ENCODE data around the gene GNB3.
"Not testable (repeated sequence)": the region's sequence is repeated elsewhere in the genome, so short reads cannot be mapped to it uniquely, and the experiment has no call there.

GNB3 gene

DNA sequence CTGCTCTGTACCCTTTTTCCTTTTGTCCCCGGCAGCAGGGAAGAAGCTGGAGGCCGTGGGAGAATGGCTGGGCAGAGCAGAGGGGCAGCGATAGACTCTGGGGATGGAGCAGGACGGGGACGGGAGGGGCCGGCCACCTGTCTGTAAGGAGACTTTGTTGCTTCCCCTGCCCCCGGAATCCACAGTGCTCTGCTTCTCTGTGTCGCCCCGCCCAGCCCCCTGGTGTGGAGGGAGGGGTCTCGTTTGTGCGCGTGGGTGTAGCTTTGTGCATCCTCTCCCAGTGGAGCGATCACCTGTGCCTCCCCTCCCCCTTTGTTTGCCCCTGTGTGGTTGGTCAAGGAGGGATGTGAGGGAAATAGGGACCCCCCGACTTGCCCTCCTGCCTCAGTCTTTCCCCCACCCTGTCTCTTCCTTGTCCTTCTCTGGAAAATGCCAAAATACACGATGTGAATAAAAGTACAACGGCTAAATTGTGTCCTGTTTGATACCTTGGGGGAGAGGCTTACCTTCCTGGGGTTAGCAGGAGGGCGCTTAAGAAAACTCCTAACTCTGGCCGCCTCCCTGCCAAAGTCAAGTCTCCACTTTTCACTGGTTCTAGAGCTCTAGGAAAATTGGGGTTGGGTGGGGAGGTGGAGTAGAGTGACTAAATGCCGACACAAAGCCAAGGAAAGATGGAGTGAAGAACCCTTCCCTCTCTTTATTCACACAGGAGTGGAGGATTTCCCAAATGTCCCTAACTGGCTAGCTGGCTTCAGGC lies 25.6 kb downstream of the GNB3 start:
- peak; percentile 4 for DNase-seq (ENCODE audit: low read depth)
- H3K4me3 ChIP-seq (ENCODE audit: low read depth, low read length): peak overlapping the region; percentile 91
- TF ChIP-seq, protein P1, sequence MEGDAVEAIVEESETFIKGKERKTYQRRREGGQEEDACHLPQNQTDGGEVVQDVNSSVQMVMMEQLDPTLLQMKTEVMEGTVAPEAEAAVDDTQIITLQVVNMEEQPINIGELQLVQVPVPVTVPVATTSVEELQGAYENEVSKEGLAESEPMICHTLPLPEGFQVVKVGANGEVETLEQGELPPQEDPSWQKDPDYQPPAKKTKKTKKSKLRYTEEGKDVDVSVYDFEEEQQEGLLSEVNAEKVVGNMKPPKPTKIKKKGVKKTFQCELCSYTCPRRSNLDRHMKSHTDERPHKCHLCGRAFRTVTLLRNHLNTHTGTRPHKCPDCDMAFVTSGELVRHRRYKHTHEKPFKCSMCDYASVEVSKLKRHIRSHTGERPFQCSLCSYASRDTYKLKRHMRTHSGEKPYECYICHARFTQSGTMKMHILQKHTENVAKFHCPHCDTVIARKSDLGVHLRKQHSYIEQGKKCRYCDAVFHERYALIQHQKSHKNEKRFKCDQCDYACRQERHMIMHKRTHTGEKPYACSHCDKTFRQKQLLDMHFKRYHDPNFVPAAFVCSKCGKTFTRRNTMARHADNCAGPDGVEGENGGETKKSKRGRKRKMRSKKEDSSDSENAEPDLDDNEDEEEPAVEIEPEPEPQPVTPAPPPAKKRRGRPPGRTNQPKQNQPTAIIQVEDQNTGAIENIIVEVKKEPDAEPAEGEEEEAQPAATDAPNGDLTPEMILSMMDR (conservative IDR thresholded peaks at IDR 0.05; ENCODE audit: low read depth, low read length): no peak

DNA sequence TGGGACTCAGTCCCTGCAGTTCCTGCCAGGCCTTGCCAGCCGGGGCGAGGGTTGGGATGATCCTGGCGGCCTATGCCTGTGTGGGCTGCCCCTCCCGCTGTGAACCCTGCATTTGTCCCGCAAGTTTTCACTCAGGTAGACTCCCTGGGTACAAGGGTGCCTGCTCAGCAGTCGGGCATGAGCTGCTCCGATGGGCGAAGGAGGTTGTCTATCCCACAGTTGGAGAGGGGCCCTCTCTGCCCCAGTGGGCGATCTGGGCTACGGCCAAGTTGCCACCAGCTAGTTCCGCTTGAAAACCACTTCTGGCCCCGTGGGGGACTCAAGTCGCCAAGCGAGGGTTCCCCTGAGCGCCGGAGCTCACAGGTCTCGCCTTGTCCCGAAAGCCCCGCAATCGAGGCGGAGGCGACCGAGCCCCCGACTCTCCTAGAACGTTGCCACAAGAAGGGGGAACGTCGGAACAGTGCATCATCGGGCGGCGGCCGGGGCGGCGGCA lies 26.2 kb downstream of the GNB3 start:
- DNase-seq (ENCODE audit: low read depth): no peak
- peak overlapping the region; percentile 91 for H3K4me3 ChIP-seq (ENCODE audit: low read depth, low read length)
- TF ChIP-seq, protein P1 (conservative IDR thresholded peaks at IDR 0.05; ENCODE audit: low read depth, low read length): no peak

DNA sequence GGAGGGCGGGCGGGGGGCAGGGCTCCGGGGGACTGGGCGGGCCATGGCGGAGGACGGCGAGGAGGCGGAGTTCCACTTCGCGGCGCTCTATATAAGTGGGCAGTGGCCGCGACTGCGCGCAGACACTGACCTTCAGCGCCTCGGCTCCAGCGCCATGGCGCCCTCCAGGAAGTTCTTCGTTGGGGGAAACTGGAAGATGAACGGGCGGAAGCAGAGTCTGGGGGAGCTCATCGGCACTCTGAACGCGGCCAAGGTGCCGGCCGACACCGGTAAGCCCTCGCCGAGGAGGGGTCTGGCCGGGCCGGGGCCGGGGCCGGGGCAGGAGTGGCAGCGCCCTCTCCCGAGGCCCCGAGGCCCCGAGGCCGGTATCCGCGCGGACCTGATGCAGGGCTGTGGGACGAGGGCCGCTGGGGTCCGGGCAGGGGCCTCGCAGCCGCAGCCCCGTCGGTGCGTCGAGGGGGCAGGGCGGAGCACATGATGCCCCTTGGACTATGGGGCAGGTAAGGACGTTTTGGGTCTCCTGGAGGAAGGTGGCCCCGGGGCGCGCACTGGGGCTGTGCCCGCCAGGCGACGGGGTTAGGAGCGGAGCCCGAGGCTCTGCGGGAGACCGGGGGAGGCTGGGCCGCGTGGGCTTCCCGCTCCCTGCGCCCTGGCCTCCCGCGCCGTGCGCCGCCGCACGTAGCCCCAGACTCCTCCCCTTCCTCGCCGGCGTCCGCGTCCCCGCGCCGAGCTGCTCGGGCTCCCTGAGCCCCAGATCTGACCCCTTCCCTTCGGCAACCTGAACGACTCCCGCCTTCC lies 26.9 kb downstream of the GNB3 start, which contains the start of gene TPI1:
TSS of gene TPI1 (plus strand) at position 119 of the 798 bp plus-strand sequence. CDS start at position 155, 36 bp downstream.
- H3K4me3 ChIP-seq (ENCODE audit: low read depth, low read length): peak within 1 kb of the TSS; percentile 91
- peak; percentile 84 for DNase-seq (ENCODE audit: low read depth)
- TF ChIP-seq, protein P1 (conservative IDR thresholded peaks at IDR 0.05; ENCODE audit: low read depth, low read length): no peak

DNA sequence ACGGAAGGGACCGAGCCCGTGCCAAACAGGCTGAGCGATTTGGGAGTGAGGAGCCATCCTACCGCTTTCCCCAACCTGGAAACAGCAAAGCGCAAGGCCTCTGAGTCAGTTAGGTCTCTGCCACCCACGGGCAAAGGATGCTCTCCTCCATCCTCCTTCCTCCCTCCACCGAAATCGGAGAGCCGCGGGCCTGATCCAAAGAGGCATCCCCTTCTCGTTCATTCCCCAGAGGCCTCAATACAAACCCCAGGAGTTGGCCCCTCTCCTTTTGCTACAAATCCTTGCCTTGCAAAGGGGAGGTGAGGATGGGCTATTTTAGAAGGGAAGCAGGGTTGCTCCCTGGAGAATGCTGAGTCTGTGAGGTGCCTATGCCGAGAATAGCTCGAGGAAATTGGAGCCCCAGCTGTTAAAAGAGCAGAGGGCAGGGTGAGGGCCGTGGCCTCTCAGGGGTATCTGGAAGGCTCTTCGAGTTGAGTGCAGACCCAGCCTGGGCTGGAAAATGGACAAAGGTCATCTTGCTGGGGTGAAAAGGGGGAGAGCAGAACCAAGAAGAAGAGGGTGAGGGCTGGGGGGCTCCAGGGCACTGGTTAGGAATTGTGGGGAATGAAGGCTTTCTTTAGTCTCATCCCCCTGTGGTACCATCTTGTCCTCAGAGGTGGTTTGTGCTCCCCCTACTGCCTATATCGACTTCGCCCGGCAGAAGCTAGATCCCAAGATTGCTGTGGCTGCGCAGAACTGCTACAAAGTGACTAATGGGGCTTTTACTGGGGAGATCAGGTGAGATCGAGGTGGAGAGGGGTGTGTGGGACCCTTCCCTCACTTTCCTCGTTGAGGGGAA lies 27.7 kb downstream of the GNB3 start:
- peak overlapping the region; percentile 91 for H3K4me3 ChIP-seq (ENCODE audit: low read depth, low read length)
- DNase-seq (ENCODE audit: low read depth): peak; percentile 38
- TF ChIP-seq, protein P1 (conservative IDR thresholded peaks at IDR 0.05; ENCODE audit: low read depth, low read length): peak; percentile 47

DNA sequence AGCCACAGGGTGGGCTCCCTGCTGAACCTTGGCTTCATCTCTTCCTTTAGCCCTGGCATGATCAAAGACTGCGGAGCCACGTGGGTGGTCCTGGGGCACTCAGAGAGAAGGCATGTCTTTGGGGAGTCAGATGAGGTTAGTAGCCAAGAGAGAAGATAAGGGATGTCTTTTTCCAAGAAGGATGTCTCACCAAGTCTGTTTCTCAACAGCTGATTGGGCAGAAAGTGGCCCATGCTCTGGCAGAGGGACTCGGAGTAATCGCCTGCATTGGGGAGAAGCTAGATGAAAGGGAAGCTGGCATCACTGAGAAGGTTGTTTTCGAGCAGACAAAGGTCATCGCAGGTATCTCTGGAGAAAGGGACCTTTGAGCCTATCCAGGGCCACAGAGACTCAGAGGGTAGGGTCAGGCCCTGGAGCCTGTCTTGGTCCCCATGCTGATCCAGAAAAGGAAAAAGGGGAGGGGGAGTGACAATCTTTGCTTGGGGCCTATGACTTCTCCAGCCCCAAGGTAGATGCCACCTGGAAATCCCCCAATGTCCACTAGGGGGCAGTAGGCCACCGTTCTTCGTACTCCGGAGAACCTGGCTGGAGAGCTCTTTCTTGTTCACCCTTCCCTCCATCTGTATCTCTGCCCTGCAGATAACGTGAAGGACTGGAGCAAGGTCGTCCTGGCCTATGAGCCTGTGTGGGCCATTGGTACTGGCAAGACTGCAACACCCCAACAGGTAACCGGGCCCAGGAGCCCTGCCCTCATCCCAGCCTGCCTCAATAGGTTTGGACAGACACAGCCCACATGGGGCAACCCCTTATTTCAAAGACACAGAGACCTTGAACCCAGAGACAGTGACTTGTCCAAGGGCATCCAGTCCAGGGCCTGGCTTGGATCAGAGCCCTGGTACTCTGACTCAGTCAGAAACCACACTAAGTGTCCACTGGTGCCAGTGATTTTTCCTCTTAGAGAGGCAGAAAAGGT lies 28.6 kb downstream of the GNB3 start:
- DNase-seq (ENCODE audit: low read depth): peak; percentile 81
- TF ChIP-seq, protein P1 (conservative IDR thresholded peaks at IDR 0.05; ENCODE audit: low read depth, low read length): peak; percentile 90
- peak overlapping the region; percentile 91 for H3K4me3 ChIP-seq (ENCODE audit: low read depth, low read length)

DNA sequence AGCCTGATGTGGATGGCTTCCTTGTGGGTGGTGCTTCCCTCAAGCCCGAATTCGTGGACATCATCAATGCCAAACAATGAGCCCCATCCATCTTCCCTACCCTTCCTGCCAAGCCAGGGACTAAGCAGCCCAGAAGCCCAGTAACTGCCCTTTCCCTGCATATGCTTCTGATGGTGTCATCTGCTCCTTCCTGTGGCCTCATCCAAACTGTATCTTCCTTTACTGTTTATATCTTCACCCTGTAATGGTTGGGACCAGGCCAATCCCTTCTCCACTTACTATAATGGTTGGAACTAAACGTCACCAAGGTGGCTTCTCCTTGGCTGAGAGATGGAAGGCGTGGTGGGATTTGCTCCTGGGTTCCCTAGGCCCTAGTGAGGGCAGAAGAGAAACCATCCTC lies 29.6 kb downstream of the GNB3 start:
- not testable (repeated sequence) for DNase-seq (ENCODE audit: low read depth); H3K4me3 ChIP-seq (ENCODE audit: low read depth, low read length)
